B cell (primary cell): Measurements from ENCODE around the gene CHN1. TPM values are rescaled to one million over a fixed set of nuclear protein-coding genes. Genes with fewer than 3 reads are reported as not detected.

Experiments
- ATAC-seq: fragments of 200-7000 bp; cut with Tn5 transposase; one replicate; pipeline ENCODE4 v1.10.0; 2021; ENCODE audit warnings: low read depth, mild to moderate bottlenecking, moderate number of reproducible peaks, moderate library complexity
- CTCF ChIA-PET: fragments of 350-600 bp; sonication (Branson Sonifier 250); formaldehyde crosslinking; loops from one replicate; lab custom pipeline; 2021; ENCODE audit warnings: antibody characterized with exemption, inconsistent platforms; lab: Charles Lee
- POLR2A ChIA-PET: fragments of 350-600 bp; sonication (Branson Sonifier 250); formaldehyde crosslinking; loops from one replicate; lab custom pipeline; 2021; ENCODE audit warnings: antibody characterized with exemption; lab: Charles Lee
- DNase-seq: peaks from one replicate; pipeline ENCODE4 v3.0.0; 2013
- H2AFZ ChIP-seq: 2 replicates; pipeline ENCODE4 v1.6.1; 2012; ENCODE audit warnings: mild to moderate bottlenecking, low read depth, low read length; ENCODE audit not compliant: insufficient read depth, poor library complexity, severe bottlenecking
- H3K27ac ChIP-seq, 2 donors: 1 replicate in 1 of 2; 2 replicates in 1 of 2; pipeline ENCODE4 v1.5.1; 2012 to 2013; ENCODE audit warnings: low read length in 2 of 2, mild to moderate bottlenecking in 2 of 2, moderate library complexity in 1 of 2
- H3K27me3 ChIP-seq, 4 experiments: fragments of 200-600 bp in 1 of 4; sonication (generic) in 1 of 4; replicated peaks in 1 of 4; 1 replicate in 2 of 4; 2 replicates in 2 of 4; pipeline versions ENCODE4 v1.6.1 to v1.7.0; 2013 to 2016; ENCODE audit warnings: low read length in 3 of 4, mild to moderate bottlenecking in 2 of 4, mixed read lengths in 1 of 4, moderate library complexity in 1 of 4; ENCODE audit not compliant: insufficient read depth in 4 of 4, control insufficient read depth in 3 of 4; ENCODE audit errors: control extremely low read depth in 1 of 4
- H3K36me3 ChIP-seq, 2 experiments: replicated peaks in 1 of 2; 1 replicate in 1 of 2; 2 replicates in 1 of 2; pipeline versions ENCODE4 v1.6.1 to v1.7.1; 2013; ENCODE audit warnings: low read length in 1 of 2; ENCODE audit not compliant: insufficient read depth in 2 of 2, control insufficient read depth in 1 of 2; ENCODE audit errors: control extremely low read depth in 1 of 2, extremely low read depth in 1 of 2
- H3K4me1 ChIP-seq, 2 donors: fragments of 200-600 bp in 1 of 2; sonication (generic) in 1 of 2; 1 replicate in 1 of 2; 2 replicates in 1 of 2; pipeline versions ENCODE4 v1.5.1 to v1.6.1; 2013 to 2017; ENCODE audit warnings: low read length in 2 of 2; ENCODE audit not compliant: control insufficient read depth in 2 of 2, insufficient read depth in 2 of 2
- H3K4me2 ChIP-seq: replicated peaks from 2 replicates; pipeline ENCODE3; 2012; ENCODE audit warnings: mild to moderate bottlenecking, low read depth, low read length; ENCODE audit not compliant: poor library complexity, severe bottlenecking
- H3K4me3 ChIP-seq, 5 experiments: fragments of 200-600 bp in 1 of 5; sonication (generic) in 1 of 5; 1 replicate in 3 of 5; 2 replicates in 2 of 5; pipeline versions ENCODE4 v1.5.1 to v1.7.0; 2011 to 2016; ENCODE audit warnings: low read length in 4 of 5, mild to moderate bottlenecking in 4 of 5, low read depth in 2 of 5, control low read depth in 1 of 5, moderate library complexity in 1 of 5; ENCODE audit not compliant: insufficient read depth in 1 of 5; ENCODE audit errors: control extremely low read depth in 1 of 5, extremely low read depth in 1 of 5
- H3K79me2 ChIP-seq: fragments of 200-600 bp; sonication (generic); one replicate; pipeline ENCODE4 v1.6.0; 2016; ENCODE audit warnings: low read length; ENCODE audit not compliant: control insufficient read depth, insufficient read depth
- H3K9ac ChIP-seq: fragments of 200-600 bp; sonication (generic); 2 replicates; pipeline ENCODE4 v1.6.1; 2017; ENCODE audit warnings: mild to moderate bottlenecking, low read length, moderate library complexity
- H3K9me3 ChIP-seq, 3 donors: one replicate each; pipeline versions ENCODE4 v1.6.1 to v1.7.1; 2013; ENCODE audit warnings: low read length in 2 of 3; ENCODE audit not compliant: control insufficient read depth in 2 of 3, insufficient read depth in 1 of 3; ENCODE audit errors: control extremely low read depth in 1 of 3
- H4K20me1 ChIP-seq: 2 replicates; pipeline ENCODE4 v1.6.0; 2012; ENCODE audit warnings: mild to moderate bottlenecking, low read length; ENCODE audit not compliant: insufficient read depth, control insufficient read depth, poor library complexity, severe bottlenecking
- H3K27ac Mint-ChIP-seq: one replicate; pipeline ENCODE4 v1.8.0; 2021; ENCODE audit warnings: mixed read lengths
- H3K27me3 Mint-ChIP-seq: one replicate; pipeline ENCODE4 v1.8.0; 2021; ENCODE audit warnings: mixed read lengths
- H3K4me1 Mint-ChIP-seq: one replicate; pipeline ENCODE4 v1.8.0; 2021; ENCODE audit warnings: mixed read lengths
- H3K4me3 Mint-ChIP-seq: one replicate; pipeline ENCODE4 v1.8.0; 2021; ENCODE audit warnings: mixed read lengths
- H3K9me3 Mint-ChIP-seq: one replicate; pipeline ENCODE4 v1.8.0; 2022; ENCODE audit warnings: mixed read lengths; ENCODE audit not compliant: insufficient read depth
- EZH2 ChIP-seq: IDR thresholded peaks from 2 replicates; pipeline ENCODE4 v1.6.1; 2012; ENCODE audit warnings: borderline replicate concordance, low read depth, mild to moderate bottlenecking, moderate library complexity, low read length; ENCODE audit not compliant: insufficient read depth, poor library complexity, severe bottlenecking
- WGBS: methylation state at CpG from one replicate; pipeline ENCODE4 v1.1.5; 2013; ENCODE audit warnings: missing lambda C conversion rate; ENCODE audit not compliant: insufficient coverage; 5-methylcytosine and 5-hydroxymethylcytosine counted together
- intact Hi-C: fragments of 100-400 bp; cut with micrococcal nuclease; formaldehyde crosslinking; loops from one replicate; pipeline ENCODE4 v1.10.0; 2022
- polyA plus RNA-seq: library from polyadenylated mRNA; depleted of rRNA; stranded (reverse); fragments of >200 nt; gene quantifications from 2 replicates; pipeline ENCODE4 v1.2.3, GENCODE V29; 2012
- total RNA-seq, 2 donors: library from RNA; stranded (reverse); fragments of 120-200 nt in 1 of 2; gene quantifications; 1 replicate in 1 of 2; 2 replicates in 1 of 2; pipeline versions ENCODE4 v1.2.3 to v1.2.4, GENCODE V29; 2013 to 2022
- TF ChIP-seq, protein P1 (sequence below): fragments of 200-600 bp; IDR thresholded peaks from one replicate; pipeline ENCODE4 v1.8.0; 2022; ENCODE audit warnings: antibody characterized with exemption, mild to moderate bottlenecking

Gene CHN1
- total and polyA plus RNA-seq, 2 donors (not counting 1 experiment from before 2014, with no cell fraction given): 0.79 to 1.4 TPM

- no peak overlapping the region for H3K27ac Mint-ChIP-seq
- Histone ChIP-seq H3K36me3 (no peaks in the 10 kb centered on the region), H4K20me1 (no peaks in the 10 kb centered on the region), H3K27ac (no peak overlapping the region), H3K4me3 (no peak overlapping the region), H3K27me3 (peaks cover 0 to 38% (median 31%) of the 10 kb centered on the region in 4 experiments), H3K79me2 (no peaks in the 10 kb centered on the region), H3K4me2 (no peak overlapping the region), H3K9ac (no peak overlapping the region), H3K9me3 (no peaks in the 10 kb centered on the region), H2AFZ (no peak overlapping the region), H3K4me1 (peaks cover 7 to 11% of the 10 kb centered on the region in 2 donors)
- ChIA-PET CTCF (interaction anchor here (1.4 kb wide), 1 partner anchor 17 kb away, joined by 3 read pairs; no protein-coding TSS in a partner anchor), POLR2A (no interaction called here)
- intact Hi-C loops: no loop called here
- no peak for DNase-seq
- H3K4me3 Mint-ChIP-seq: no peak overlapping the region
- ATAC-seq: no peak
- H3K4me1 Mint-ChIP-seq: peaks cover 12% of the 10 kb centered on the region
- H3K9me3 Mint-ChIP-seq: no peaks in the 10 kb centered on the region
- peaks cover 50% of the 10 kb centered on the region for H3K27me3 Mint-ChIP-seq
- no peak for TF ChIP-seq EZH2
- TF ChIP-seq, protein P1, sequence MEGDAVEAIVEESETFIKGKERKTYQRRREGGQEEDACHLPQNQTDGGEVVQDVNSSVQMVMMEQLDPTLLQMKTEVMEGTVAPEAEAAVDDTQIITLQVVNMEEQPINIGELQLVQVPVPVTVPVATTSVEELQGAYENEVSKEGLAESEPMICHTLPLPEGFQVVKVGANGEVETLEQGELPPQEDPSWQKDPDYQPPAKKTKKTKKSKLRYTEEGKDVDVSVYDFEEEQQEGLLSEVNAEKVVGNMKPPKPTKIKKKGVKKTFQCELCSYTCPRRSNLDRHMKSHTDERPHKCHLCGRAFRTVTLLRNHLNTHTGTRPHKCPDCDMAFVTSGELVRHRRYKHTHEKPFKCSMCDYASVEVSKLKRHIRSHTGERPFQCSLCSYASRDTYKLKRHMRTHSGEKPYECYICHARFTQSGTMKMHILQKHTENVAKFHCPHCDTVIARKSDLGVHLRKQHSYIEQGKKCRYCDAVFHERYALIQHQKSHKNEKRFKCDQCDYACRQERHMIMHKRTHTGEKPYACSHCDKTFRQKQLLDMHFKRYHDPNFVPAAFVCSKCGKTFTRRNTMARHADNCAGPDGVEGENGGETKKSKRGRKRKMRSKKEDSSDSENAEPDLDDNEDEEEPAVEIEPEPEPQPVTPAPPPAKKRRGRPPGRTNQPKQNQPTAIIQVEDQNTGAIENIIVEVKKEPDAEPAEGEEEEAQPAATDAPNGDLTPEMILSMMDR: no peak
- WGBS: 93% methylated on average over 3 of the region's 4 CpGs
These were observed 3.6 kb downstream of the CHN1 start for GRCh38 chr2:175001566-175001965.

- Histone ChIP-seq H3K9ac (no peak overlapping the region), H3K36me3 (no peaks in the 10 kb centered on the region), H2AFZ (no peak overlapping the region), H3K9me3 (no peaks in the 10 kb centered on the region), H4K20me1 (no peaks in the 10 kb centered on the region), H3K4me3 (no peak overlapping the region), H3K4me1 (no peaks in the 10 kb centered on the region), H3K79me2 (no peaks in the 10 kb centered on the region), H3K27me3 (peaks cover 0 to 12% (median 8%) of the 10 kb centered on the region in 4 experiments), H3K4me2 (no peak overlapping the region), H3K27ac (no peak overlapping the region)
- Mint-ChIP-seq H3K4me1 (no peaks in the 10 kb centered on the region), H3K27ac (no peak overlapping the region), H3K27me3 (peaks cover 31% of the 10 kb centered on the region), H3K4me3 (no peak overlapping the region), H3K9me3 (no peaks in the 10 kb centered on the region)
- ATAC-seq (no peak), DNase-seq (no peak)
- ChIA-PET POLR2A (no interaction called here), CTCF (interaction anchor here (0.7 kb wide), 1 partner anchor 85 kb away, joined by 3 read pairs; no protein-coding TSS in a partner anchor)
- TF ChIP-seq, protein P1: no peak
- no peak for TF ChIP-seq EZH2
- 79% methylated on average over 3 of the region's 3 CpGs for WGBS
- intact Hi-C loops: no loop called here
These were observed 8.1 kb downstream of the CHN1 start for GRCh38 chr2:174997110-174997509.
